PC-3 (cell line): ENCODE data around the gene RNF169. TPM values are rescaled to one million over a fixed set of nuclear protein-coding genes. Genes with fewer than 3 reads are reported as not detected.

ENCODE experiments used
- ATAC-seq: fragments of 200-7000 bp; cut with Tn5 transposase; 2 replicates; pipeline ENCODE4 v1.9.1; 2020; ENCODE audit warnings: mild to moderate bottlenecking, moderate library complexity
- BruUV-seq: library from RNA; stranded (reverse); fragments of 400-500 nt; replicated peaks from 2 replicates; lab custom pipeline; 2021; lab: Mats Ljungman, UMichigan
- CTCF ChIA-PET: fragments of 300-600 bp; sonication (Branson Sonifier 250); formaldehyde crosslinking; loops from one replicate; lab custom pipeline; 2022; ENCODE audit warnings: antibody characterized with exemption; lab: Charles Lee
- POLR2A ChIA-PET: fragments of 300-600 bp; sonication (Branson Sonifier 250); formaldehyde crosslinking; loops from one replicate; lab custom pipeline; 2022; ENCODE audit warnings: antibody characterized with exemption; ENCODE audit not compliant: unreplicated experiment; lab: Charles Lee
- DNase-seq: peaks from one replicate; pipeline ENCODE4 v3.0.0-alpha.2; 2015
- H2AFZ ChIP-seq: fragments of 300-600 bp; sonication (generic); 2 replicates; pipeline ENCODE4 v1.6.0; 2016; ENCODE audit warnings: antibody characterized with exemption, low read length
- H3F3A ChIP-seq: fragments of 300-600 bp; sonication (generic); one replicate; pipeline ENCODE4 v1.6.0; 2017; ENCODE audit warnings: antibody characterized with exemption, low read length, control low read depth, mild to moderate bottlenecking; ENCODE audit not compliant: unreplicated experiment
- H3K27ac ChIP-seq: fragments of 300-600 bp; sonication (generic); 2 replicates; pipeline ENCODE4 v1.5.1; 2016; ENCODE audit warnings: mild to moderate bottlenecking, low read length
- H3K27me3 ChIP-seq: fragments of 300-600 bp; sonication (generic); 2 replicates; pipeline ENCODE4 v1.6.1; 2016; ENCODE audit warnings: low read length, mixed read lengths
- H3K36me3 ChIP-seq: fragments of 300-600 bp; sonication (generic); 2 replicates; pipeline ENCODE4 v1.6.1; 2016; ENCODE audit warnings: low read depth, mixed run types, low read length, mixed read lengths
- H3K4me1 ChIP-seq: fragments of 300-600 bp; sonication (generic); 2 replicates; pipeline ENCODE4 v1.5.1; 2016; ENCODE audit warnings: low read length; ENCODE audit not compliant: insufficient read depth
- H3K4me2 ChIP-seq: fragments of 300-600 bp; sonication (generic); 2 replicates; pipeline ENCODE4 v1.6.0; 2016; ENCODE audit warnings: low read length
- H3K4me3 ChIP-seq: fragments of 300-600 bp; sonication (generic); 2 replicates; pipeline ENCODE4 v1.5.1; 2016; ENCODE audit warnings: mild to moderate bottlenecking, low read length, mixed read lengths
- H3K79me2 ChIP-seq: fragments of 300-600 bp; sonication (generic); 2 replicates; pipeline ENCODE4 v1.6.1; 2017; ENCODE audit warnings: low read length, mixed read lengths
- H3K9ac ChIP-seq: fragments of 300-600 bp; sonication (generic); 2 replicates; pipeline ENCODE4 v1.6.0; 2016; ENCODE audit warnings: mild to moderate bottlenecking, low read length
- H3K9me2 ChIP-seq: fragments of 300-600 bp; sonication (generic); replicated peaks from 2 replicates; pipeline ENCODE4 v1.6.1; 2016; ENCODE audit warnings: mixed run types, low read length, mixed read lengths
- H3K9me3 ChIP-seq: fragments of 300-600 bp; sonication (generic); 2 replicates; pipeline ENCODE4 v1.6.1; 2016; ENCODE audit warnings: low read length, mixed read lengths
- H4K20me1 ChIP-seq: fragments of 300-600 bp; sonication (generic); 2 replicates; pipeline ENCODE4 v1.6.1; 2016; ENCODE audit warnings: low read length, mixed read lengths
- CTCF ChIP-seq: fragments of 300-600 bp; sonication (generic); conservative IDR thresholded peaks from 2 replicates; pipeline ENCODE4 v1.5.1; 2017; ENCODE audit warnings: antibody characterized with exemption, low read depth, mild to moderate bottlenecking, low read length
- EZH2 ChIP-seq: fragments of 300-600 bp; sonication (generic); IDR thresholded peaks from one replicate; pipeline ENCODE4 v1.6.1; 2017; ENCODE audit warnings: antibody characterized with exemption, mild to moderate bottlenecking, low read length; ENCODE audit not compliant: unreplicated experiment
- EZH2phosphoT487 ChIP-seq: fragments of 300-600 bp; sonication (generic); IDR thresholded peaks from 2 replicates; pipeline ENCODE4 v1.6.1; 2018; ENCODE audit warnings: mild to moderate bottlenecking, antibody characterized with exemption, low read length, borderline replicate concordance
- intact Hi-C: fragments of 100-400 bp; cut with micrococcal nuclease; formaldehyde crosslinking; loops from 2 replicates; pipeline ENCODE4 v1.9.0; 2023
- total RNA-seq: library from RNA; depleted of rRNA; stranded (reverse); fragments of >200 nt; gene quantifications from 2 replicates; pipeline ENCODE4 v1.2.3, GENCODE V29; 2014

The RNF169 gene
- total RNA-seq, 1 experiment from 2014 or later = 20.4 TPM

GRCh38 chr11:74710281-74710938 lies 38.2 kb upstream of the RNF169 start:
- CTCF ChIA-PET = interaction anchor here (1.2 kb wide), 1 partner anchor 8 kb away, joined by 5 read pairs; no protein-coding TSS in a partner anchor
- no peaks in the 10 kb centered on the region for H3K9me3 ChIP-seq
- H3F3A ChIP-seq = no peaks in the 10 kb centered on the region
- no peak overlapping the region for H3K4me3 ChIP-seq
- intact Hi-C loops = no loop called here
- POLR2A ChIA-PET = no interaction called here
- H3K27me3 ChIP-seq = no peaks in the 10 kb centered on the region
- H3K9me2 ChIP-seq = no peaks in the 10 kb centered on the region
- H3K36me3 ChIP-seq = no peaks in the 10 kb centered on the region
- no peak overlapping the region for H2AFZ ChIP-seq
- no peaks in the 10 kb centered on the region for H4K20me1 ChIP-seq
- no peaks in the 10 kb centered on the region for H3K79me2 ChIP-seq
- no peak overlapping the region for H3K4me2 ChIP-seq
- no peak for TF ChIP-seq CTCF
- no peak for TF ChIP-seq EZH2phosphoT487
- TF ChIP-seq EZH2 = no peak
- no peak overlapping the region for H3K9ac ChIP-seq
- no peak for ATAC-seq
- DNase-seq = no peak
- H3K4me1 ChIP-seq = no peaks in the 10 kb centered on the region
- no peak overlapping the region for H3K27ac ChIP-seq
- BruUV-seq = no TSS peak

GRCh38 chr11:74713686-74714085 lies 35.0 kb upstream of the RNF169 start:
- ChIA-PET POLR2A (no interaction called here), CTCF (no interaction called here)
- Histone ChIP-seq H3K4me1 (no peaks in the 10 kb centered on the region), H3K27me3 (no peaks in the 10 kb centered on the region), H3K79me2 (no peaks in the 10 kb centered on the region), H2AFZ (no peak overlapping the region), H3K9me2 (no peaks in the 10 kb centered on the region), H4K20me1 (no peaks in the 10 kb centered on the region), H3K9ac (no peak overlapping the region), H3K9me3 (no peaks in the 10 kb centered on the region), H3K36me3 (no peaks in the 10 kb centered on the region), H3K27ac (no peak overlapping the region), H3K4me2 (no peak overlapping the region), H3K4me3 (no peak overlapping the region), H3F3A (no peaks in the 10 kb centered on the region)
- TF ChIP-seq CTCF (no peak), EZH2phosphoT487 (no peak), EZH2 (no peak)
- ATAC-seq = no peak
- no TSS peak for BruUV-seq
- no peak for DNase-seq
- intact Hi-C loops = no loop called here

- BruUV-seq = no TSS peak
- POLR2A ChIA-PET = no interaction called here
- ATAC-seq (no peak), DNase-seq (no peak)
- Histone ChIP-seq H3K4me1 (no peaks in the 10 kb centered on the region), H3K9ac (no peak overlapping the region), H3K9me2 (no peaks in the 10 kb centered on the region), H3F3A (no peaks in the 10 kb centered on the region), H3K4me3 (no peak overlapping the region), H4K20me1 (no peaks in the 10 kb centered on the region), H3K27ac (no peak overlapping the region), H2AFZ (no peak overlapping the region), H3K9me3 (no peaks in the 10 kb centered on the region), H3K36me3 (no peaks in the 10 kb centered on the region), H3K27me3 (no peaks in the 10 kb centered on the region), H3K79me2 (no peaks in the 10 kb centered on the region), H3K4me2 (no peak overlapping the region)
- intact Hi-C loops = no loop called here
- CTCF ChIA-PET = no interaction called here
- no peak for TF ChIP-seq EZH2phosphoT487
- TF ChIP-seq EZH2 = no peak
- TF ChIP-seq CTCF = no peak
Observed at GRCh38 chr11:74714904-74715303, 33.7 kb upstream of the RNF169 start.
